AG04449 (cell line): ENCODE results near the gene SBK2.
"Not testable (repeated sequence)": the region's sequence is repeated elsewhere in the genome, so short reads cannot be mapped to it uniquely, and the experiment has no call there.

Experiments
- CTCF ChIA-PET: fragments of 350-600 bp; formaldehyde crosslinking; extraction: SDS; loops from one replicate; lab custom pipeline; 2021; ENCODE audit warnings: antibody characterized with exemption; lab: Yijun Ruan, JAX
- POLR2A ChIA-PET: fragments of 400-600, 350-600 bp; formaldehyde crosslinking; extraction: SDS; loops from one replicate; lab custom pipeline; 2020; ENCODE audit warnings: antibody characterized with exemption, inconsistent platforms; lab: Yijun Ruan, JAX
- DNase-seq: peaks from one replicate; pipeline ENCODE4 v3.0.0-alpha.2; 2010; ENCODE audit warnings: low read depth, low spot score
- H3K4me3 ChIP-seq: 2 replicates; pipeline ENCODE4 v1.5.1; 2011; ENCODE audit warnings: low read depth, mild to moderate bottlenecking, control low read depth, low read length
- CTCF ChIP-seq: IDR thresholded peaks from one replicate; pipeline ENCODE4 v1.5.1; 2011; ENCODE audit warnings: mild to moderate bottlenecking, moderate library complexity, low read length, control low read depth, inconsistent platforms; ENCODE audit not compliant: insufficient read depth; ENCODE audit errors: missing control alignments

The SBK2 gene

GRCh38 chr19:55535173-55535964, 1.6 kb downstream of the SBK2 start:
- ChIA-PET CTCF (interaction anchor here (0.9 to 2.3 kb wide), 8 partner anchors 9 to 97 kb away, joined by 3 to 11 read pairs (median 4); partner anchors contain the start of gene ZNF865), POLR2A (interaction anchor here (0.9 kb wide), 1 partner anchor 10 kb away, joined by 3 read pairs; no protein-coding TSS in a partner anchor)
- DNase-seq: no peak
- TF ChIP-seq CTCF: no peak
- no peak overlapping the region for H3K4me3 ChIP-seq

- CTCF ChIA-PET: interaction anchor here (2.3 kb wide), 1 partner anchor 67 kb away, joined by 11 read pairs; no protein-coding TSS in a partner anchor
- POLR2A ChIA-PET, DNase-seq: not testable (repeated sequence)
Measured at GRCh38 chr19:55534280-55534679, 2.7 kb downstream of the SBK2 start.

GRCh38 chr19:55530996-55531395, 5.9 kb downstream of the SBK2 start:
- POLR2A ChIA-PET: no interaction called here
- TF ChIP-seq CTCF: no peak
- CTCF ChIA-PET: interaction anchor here (1.5 to 1.7 kb wide), 2 partner anchors 16 to 76 kb away, joined by 6 read pairs; no protein-coding TSS in a partner anchor
- H3K4me3 ChIP-seq: no peak overlapping the region
- DNase-seq: no peak

More at GRCh38 chr19:55534280-55534679, 2.7 kb downstream of the SBK2 start:
- H3K4me3 ChIP-seq: not testable (repeated sequence)

GRCh38 chr19:55529636-55530234, 7.2 kb downstream of the SBK2 start:
- H3K4me3 ChIP-seq: no peak overlapping the region
- POLR2A ChIA-PET: no interaction called here
- no peak for DNase-seq
- no peak for TF ChIP-seq CTCF
- CTCF ChIA-PET: interaction anchor here (1.3 to 2.5 kb wide), 2 partner anchors 26 to 102 kb away, joined by 3 to 10 read pairs; no protein-coding TSS in a partner anchor

GRCh38 chr19:55528030-55528803, 8.7 kb downstream of the SBK2 start:
- ChIA-PET POLR2A (no interaction called here), CTCF (interaction anchor here (0.7 to 2.5 kb wide), 6 partner anchors 12 to 104 kb away, joined by 3 to 10 read pairs (median 3); partner anchors contain the start of gene ZNF865)
- peak overlapping the region; percentile 12 for H3K4me3 ChIP-seq
- DNase-seq: no peak
- TF ChIP-seq CTCF: peak; percentile 42
